A673 (cell line): Measurements from ENCODE around the gene CARD19.

Experiments
- CTCF ChIP-seq: fragments of 300-800, 200-600 bp; sonication (generic); conservative IDR thresholded peaks from 2 replicates; pipeline ENCODE4 v1.5.1; 2017; ENCODE audit warnings: low read depth, mild to moderate bottlenecking, antibody characterized with exemption, low read length, moderate library complexity, mixed read lengths
- EZH2 ChIP-seq: fragments of 200-600 bp; sonication (generic); IDR thresholded peaks from 2 replicates; pipeline ENCODE4 v1.6.1; 2017; ENCODE audit warnings: borderline replicate concordance, low read depth, mild to moderate bottlenecking, mixed read lengths, antibody characterized with exemption, low read length; ENCODE audit not compliant: poor library complexity, severe bottlenecking

DNA sequence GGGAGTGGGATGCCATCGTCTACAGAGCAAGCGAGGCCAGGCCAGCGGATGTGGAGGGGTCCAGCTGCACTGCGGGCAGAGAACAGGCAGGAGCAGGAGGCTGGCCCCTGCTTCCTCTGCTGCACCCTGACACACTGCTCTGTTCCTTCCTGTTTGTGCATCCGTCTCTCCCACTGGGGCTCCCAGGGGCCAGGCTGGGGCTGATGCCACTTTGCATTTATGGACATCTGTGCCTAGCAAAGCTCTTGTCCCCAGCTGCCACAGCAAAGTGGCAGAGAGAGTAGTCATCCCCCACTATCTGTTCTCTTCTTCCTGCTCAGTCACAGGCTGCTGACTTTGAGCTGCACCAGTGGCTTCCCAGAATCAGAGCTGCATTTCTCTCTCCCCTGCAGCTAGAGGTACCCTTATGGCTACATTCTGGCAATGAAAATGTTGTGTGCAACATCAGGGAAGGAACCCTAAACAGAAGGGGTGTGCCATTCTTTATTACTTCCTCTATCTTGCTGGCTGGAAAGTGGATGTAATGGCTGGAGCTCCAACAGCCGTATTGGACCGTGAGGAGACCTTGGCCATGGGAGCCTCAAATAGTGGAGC is 42.3 kb downstream of the CARD19 start:
- no peak for TF ChIP-seq EZH2
- TF ChIP-seq CTCF, result no peak
